ENCODE measurements around the gene CERS6.

DNA sequence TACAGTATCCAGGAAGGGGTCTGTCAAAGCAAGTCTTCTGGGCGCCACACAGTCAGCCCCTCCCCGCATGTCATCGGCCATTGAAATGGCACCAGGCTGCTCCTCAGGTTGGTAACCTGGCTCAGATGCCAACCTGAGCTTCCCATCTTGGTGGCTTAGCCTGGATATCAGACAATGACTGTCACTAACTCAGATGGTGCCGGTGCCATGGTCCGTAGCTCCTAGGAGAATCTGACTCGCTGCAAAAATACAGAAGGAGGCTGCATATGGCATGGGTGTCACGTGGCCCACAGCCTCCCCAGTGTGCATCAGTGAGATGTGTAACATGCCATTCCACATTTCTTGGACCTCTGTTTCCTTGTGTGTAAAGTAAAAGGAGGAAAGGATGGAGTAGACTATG, 349.5 kb downstream of the CERS6 start:
- TF ChIP-seq ZNF558 (tag by site-specific recombination; IDR thresholded peaks at IDR 0.05) (no peak), ZNF10 (tag by site-specific recombination; IDR thresholded peaks at IDR 0.05) (no peak), ZNF623 (tag by site-specific recombination; IDR thresholded peaks at IDR 0.05) (no peak), ZSCAN30 (tag by site-specific recombination; IDR thresholded peaks at IDR 0.05) (no peak), ZNF121 (tag by site-specific recombination; IDR thresholded peaks at IDR 0.05) (no peak), HOXD13 (CRISPR knock-in tag; IDR thresholded peaks at IDR 0.05; ENCODE audit: borderline replicate concordance) (no peak), TCF7L2 (IDR thresholded peaks at IDR 0.05; ENCODE audit: borderline replicate concordance, low read depth, low read length) (no peak)
- TF ChIP-seq, protein P1, sequence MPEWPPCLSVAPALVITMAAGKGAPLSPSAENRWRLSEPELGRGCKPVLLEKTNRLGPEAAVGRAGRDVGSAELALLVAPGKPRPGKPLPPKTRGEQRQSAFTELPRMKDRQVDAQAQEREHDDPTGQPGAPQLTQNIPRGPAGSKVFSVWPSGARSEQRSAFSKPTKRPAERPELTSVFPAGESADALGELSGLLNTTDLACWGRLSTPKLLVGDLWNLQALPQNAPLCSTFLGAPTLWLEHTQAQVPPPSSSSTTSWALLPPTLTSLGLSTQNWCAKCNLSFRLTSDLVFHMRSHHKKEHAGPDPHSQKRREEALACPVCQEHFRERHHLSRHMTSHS (tag by site-specific recombination; IDR thresholded peaks at IDR 0.05) = no peak
- TF ChIP-seq, protein P2, sequence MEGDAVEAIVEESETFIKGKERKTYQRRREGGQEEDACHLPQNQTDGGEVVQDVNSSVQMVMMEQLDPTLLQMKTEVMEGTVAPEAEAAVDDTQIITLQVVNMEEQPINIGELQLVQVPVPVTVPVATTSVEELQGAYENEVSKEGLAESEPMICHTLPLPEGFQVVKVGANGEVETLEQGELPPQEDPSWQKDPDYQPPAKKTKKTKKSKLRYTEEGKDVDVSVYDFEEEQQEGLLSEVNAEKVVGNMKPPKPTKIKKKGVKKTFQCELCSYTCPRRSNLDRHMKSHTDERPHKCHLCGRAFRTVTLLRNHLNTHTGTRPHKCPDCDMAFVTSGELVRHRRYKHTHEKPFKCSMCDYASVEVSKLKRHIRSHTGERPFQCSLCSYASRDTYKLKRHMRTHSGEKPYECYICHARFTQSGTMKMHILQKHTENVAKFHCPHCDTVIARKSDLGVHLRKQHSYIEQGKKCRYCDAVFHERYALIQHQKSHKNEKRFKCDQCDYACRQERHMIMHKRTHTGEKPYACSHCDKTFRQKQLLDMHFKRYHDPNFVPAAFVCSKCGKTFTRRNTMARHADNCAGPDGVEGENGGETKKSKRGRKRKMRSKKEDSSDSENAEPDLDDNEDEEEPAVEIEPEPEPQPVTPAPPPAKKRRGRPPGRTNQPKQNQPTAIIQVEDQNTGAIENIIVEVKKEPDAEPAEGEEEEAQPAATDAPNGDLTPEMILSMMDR (tag by site-specific recombination; IDR thresholded peaks at IDR 0.05) = no peak
